ENCODE results near the gene POMP. TPM values are rescaled to one million over a fixed set of nuclear protein-coding genes. Genes with fewer than 3 reads are reported as not detected.

Gene POMP
- total RNA-seq, 1 experiment from 2014 or later, result 102 TPM

DNA sequence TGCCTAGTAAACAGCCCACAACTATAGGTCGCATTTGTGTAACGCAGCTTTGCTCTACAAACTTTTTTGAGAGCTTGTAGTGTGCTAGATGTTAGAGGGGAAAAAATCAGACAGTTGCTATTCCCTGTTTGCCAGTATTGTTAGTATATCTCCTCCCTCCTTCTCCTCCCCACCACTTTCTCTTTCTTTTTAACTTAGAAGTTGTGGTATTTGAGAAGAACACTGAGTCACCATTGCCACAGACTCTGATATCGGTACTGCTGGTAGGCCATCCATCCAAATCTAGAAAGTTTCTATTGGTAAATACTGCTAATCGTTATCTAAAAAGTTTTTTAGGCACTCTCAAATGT lies 666 bp downstream of the POMP start:
- Histone ChIP-seq H2AFZ (ENCODE audit: low read length) (no peak overlapping the region), H3K79me2 (ENCODE audit: insufficient read depth, low read length) (peaks cover 34% of the 10 kb centered on the region), H3K14ac (ENCODE audit: insufficient read depth, low read length) (no peak overlapping the region; the same call in 1 of the 2 replicates), H3K56ac (ENCODE audit: insufficient read length, low read depth, low read length) (no peak overlapping the region), H3K23ac (ENCODE audit: insufficient read length, low read depth, low read length) (no peak overlapping the region), H3K9ac (ENCODE audit: extremely low read depth, insufficient read length, low read length) (peak overlapping the region; percentile 93), H2BK20ac (ENCODE audit: low read depth, low read length, poor library complexity, severe bottlenecking) (no peak overlapping the region), H4K91ac (ENCODE audit: insufficient read length, low read depth, low read length) (no peak overlapping the region), H3K4me2 (ENCODE audit: insufficient read depth, insufficient read length, low read length) (peak overlapping the region; percentile 91), H3K4me1 (ENCODE audit: insufficient read depth, low read length) (peaks cover 3% of the 10 kb centered on the region; the same call in 1 of the 2 replicates), H4K5ac (ENCODE audit: insufficient read length, low read depth, low read length) (no peak overlapping the region), H3K27ac (ENCODE audit: insufficient read length, low read depth, low read length) (no peak overlapping the region), H2BK15ac (ENCODE audit: low read depth, low read length) (no peak overlapping the region), H3K4ac (ENCODE audit: low read depth, low read length) (no peak overlapping the region), H3T11ph (ENCODE audit: low read length) (no peak overlapping the region), H3K23me2 (ENCODE audit: insufficient read length, low read depth, low read length, poor library complexity, severe bottlenecking) (peaks cover 3% of the 10 kb centered on the region), H3K18ac (ENCODE audit: insufficient read length, low read depth, low read length) (no peak overlapping the region), H3K9me3 (ENCODE audit: control insufficient read depth, low read depth, low read length) (no peaks in the 10 kb centered on the region), H2BK12ac (ENCODE audit: insufficient read length, low read depth, low read length) (no peak overlapping the region), H2AK5ac (ENCODE audit: insufficient read length, low read length) (no peak overlapping the region), H2BK120ac (ENCODE audit: low read depth, low read length, poor library complexity, severe bottlenecking) (no peak overlapping the region), H4K20me1 (ENCODE audit: control insufficient read depth, insufficient read depth, insufficient read length) (no peaks in the 10 kb centered on the region), H3K79me1 (ENCODE audit: insufficient read depth, low read depth, low read length, poor library complexity, severe bottlenecking) (peaks cover 19% of the 10 kb centered on the region), H3K27me3 (ENCODE audit: insufficient read depth, low read length) (no peaks in the 10 kb centered on the region), H4K8ac (replicated peaks; ENCODE audit: insufficient read length, low read depth, low read length) (no peak overlapping the region), H2BK5ac (ENCODE audit: insufficient read length, low read length) (no peak overlapping the region)
- Mint-ChIP-seq H3K4me3 (peak overlapping the region; percentile 96 to 98), H3K9me3 (no peaks in the 10 kb centered on the region), H3K4me1 (peaks cover 33 to 34% of the 10 kb centered on the region in 2 experiments), H3K27ac (peak overlapping the region; percentile 62 to 95 (median 93); a peak in 5 of 7 replicates), H3K36me3 (ENCODE audit: insufficient read depth in 1 of 3, low read depth in 3 of 3) (peaks cover 6 to 27% (median 26%) of the 10 kb centered on the region in 3 experiments; a peak in 6 of 7 replicates), H3K27me3 (ENCODE audit: low read depth) (no peaks in the 10 kb centered on the region)
- TF ChIP-seq, protein P1, sequence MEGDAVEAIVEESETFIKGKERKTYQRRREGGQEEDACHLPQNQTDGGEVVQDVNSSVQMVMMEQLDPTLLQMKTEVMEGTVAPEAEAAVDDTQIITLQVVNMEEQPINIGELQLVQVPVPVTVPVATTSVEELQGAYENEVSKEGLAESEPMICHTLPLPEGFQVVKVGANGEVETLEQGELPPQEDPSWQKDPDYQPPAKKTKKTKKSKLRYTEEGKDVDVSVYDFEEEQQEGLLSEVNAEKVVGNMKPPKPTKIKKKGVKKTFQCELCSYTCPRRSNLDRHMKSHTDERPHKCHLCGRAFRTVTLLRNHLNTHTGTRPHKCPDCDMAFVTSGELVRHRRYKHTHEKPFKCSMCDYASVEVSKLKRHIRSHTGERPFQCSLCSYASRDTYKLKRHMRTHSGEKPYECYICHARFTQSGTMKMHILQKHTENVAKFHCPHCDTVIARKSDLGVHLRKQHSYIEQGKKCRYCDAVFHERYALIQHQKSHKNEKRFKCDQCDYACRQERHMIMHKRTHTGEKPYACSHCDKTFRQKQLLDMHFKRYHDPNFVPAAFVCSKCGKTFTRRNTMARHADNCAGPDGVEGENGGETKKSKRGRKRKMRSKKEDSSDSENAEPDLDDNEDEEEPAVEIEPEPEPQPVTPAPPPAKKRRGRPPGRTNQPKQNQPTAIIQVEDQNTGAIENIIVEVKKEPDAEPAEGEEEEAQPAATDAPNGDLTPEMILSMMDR (conservative IDR thresholded peaks at IDR 0.05), result no peak
- no peak for DNase-seq
- WGBS (ENCODE audit: extremely low coverage, insufficient read length, low lambda C conversion rate), result no CpG with 5 or more reads among the region's 4 CpGs

Measured in H9 (cell line).